Activated CD4-positive, alpha-beta T cell treated with anti-CD3 and anti-CD28 coated beads, Interleukin-2, amount 10 ng/mL, durations not matched to agents 24 days and 14 days (primary cell): Measurements from ENCODE around the gene DPM1. TPM values are rescaled to one million over a fixed set of nuclear protein-coding genes. Genes with fewer than 3 reads are reported as not detected.
"Not testable (repeated sequence)": the region's sequence is repeated elsewhere in the genome, so short reads cannot be mapped to it uniquely, and the experiment has no call there.

Experiments used
- DNase-seq: peaks from one replicate; pipeline ENCODE4 v3.0.0; 2022
- H3K27ac Mint-ChIP-seq: one replicate; pipeline ENCODE4 v1.8.0; 2022; ENCODE audit warnings: mild to moderate bottlenecking, mixed read lengths
- H3K27me3 Mint-ChIP-seq: one replicate; pipeline ENCODE4 v1.8.0; 2022; ENCODE audit warnings: mixed read lengths
- H3K36me3 Mint-ChIP-seq: one replicate; pipeline ENCODE4 v1.8.0; 2022; ENCODE audit warnings: low read depth, mild to moderate bottlenecking, mixed read lengths
- H3K4me1 Mint-ChIP-seq: one replicate; pipeline ENCODE4 v1.8.0; 2021; ENCODE audit warnings: mixed read lengths
- H3K4me3 Mint-ChIP-seq: one replicate; pipeline ENCODE4 v1.8.0; 2022; ENCODE audit warnings: mild to moderate bottlenecking, moderate library complexity, mixed read lengths
- H3K9me3 Mint-ChIP-seq: one replicate; pipeline ENCODE4 v1.8.0; 2021; ENCODE audit warnings: mixed read lengths
- intact Hi-C: fragments of 100-400 bp; cut with micrococcal nuclease; formaldehyde crosslinking; loops from one replicate; pipeline ENCODE4 v1.15.1; 2023
- total RNA-seq: library from RNA; stranded (reverse); gene quantifications from 2 replicates; pipeline ENCODE4 v1.2.3, GENCODE V29; 2022

DPM1 gene
- total RNA-seq, 1 donor from 2014 or later = 68.3 TPM

DNA sequence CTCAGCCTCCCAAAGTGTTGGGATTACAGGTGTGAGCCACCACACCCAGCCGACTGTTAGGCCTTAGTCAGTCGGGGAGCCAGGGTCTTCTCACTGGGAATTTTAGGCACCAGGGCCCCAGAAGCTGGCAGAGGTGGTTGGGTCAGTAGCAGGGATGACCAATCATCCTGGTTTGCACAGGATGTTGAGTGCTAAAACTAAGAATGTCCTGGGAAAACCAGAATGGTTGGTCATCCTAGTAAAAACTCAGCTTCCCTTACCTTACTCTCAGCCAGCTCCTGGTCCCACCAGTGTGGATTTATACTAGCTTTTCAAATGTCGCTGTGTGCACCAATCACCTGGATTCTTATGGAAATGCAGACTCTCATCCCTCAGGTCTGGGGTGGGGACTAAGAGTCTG lies 32.7 kb upstream of the DPM1 start:
- no peak overlapping the region for H3K27ac Mint-ChIP-seq
- H3K36me3 Mint-ChIP-seq = no peaks in the 10 kb centered on the region
- no peak for DNase-seq
- intact Hi-C loops = no loop called here
- H3K9me3 Mint-ChIP-seq = peaks cover 3% of the 10 kb centered on the region
- peaks cover 12% of the 10 kb centered on the region for H3K27me3 Mint-ChIP-seq
- H3K4me1 Mint-ChIP-seq = peaks cover 8% of the 10 kb centered on the region
- no peak overlapping the region for H3K4me3 Mint-ChIP-seq

DNA sequence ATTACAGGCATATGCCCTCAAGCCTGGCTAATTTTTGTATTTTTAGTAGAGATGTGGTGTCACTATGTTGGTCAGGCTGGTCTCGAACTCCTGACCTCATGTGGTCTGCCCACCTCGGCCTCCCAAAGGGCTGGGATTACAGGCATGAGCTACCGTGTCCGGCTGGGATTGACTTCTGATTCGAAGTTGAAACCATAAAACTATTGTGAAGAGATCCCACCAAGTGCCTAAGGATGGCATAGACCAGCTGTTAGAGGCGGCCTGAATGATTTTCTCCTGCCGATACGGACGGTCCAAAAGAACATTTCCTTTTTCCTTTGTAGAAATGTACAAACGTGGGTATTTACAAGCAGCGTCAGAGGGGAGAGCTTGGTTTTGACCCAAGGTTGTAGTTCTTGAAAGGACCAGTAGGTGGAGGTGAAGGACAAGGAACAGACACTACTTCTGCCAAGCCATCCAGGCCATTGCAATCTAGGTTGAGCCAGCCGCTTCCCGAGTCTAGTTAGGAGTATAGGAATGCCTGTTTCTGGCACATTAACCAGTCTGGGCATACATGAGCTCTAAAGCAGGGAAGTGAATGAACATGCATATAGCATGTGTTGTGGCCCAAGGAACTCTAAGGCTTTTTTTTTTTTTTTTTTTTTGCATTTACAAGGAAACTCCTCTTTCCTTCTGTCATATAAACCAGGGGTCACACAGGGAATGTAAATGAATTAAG lies 29.3 kb upstream of the DPM1 start:
- Mint-ChIP-seq H3K27ac (no peak overlapping the region), H3K27me3 (peaks cover 26% of the 10 kb centered on the region), H3K4me3 (no peak overlapping the region), H3K36me3 (no peaks in the 10 kb centered on the region), H3K4me1 (peaks cover 3% of the 10 kb centered on the region), H3K9me3 (no peaks in the 10 kb centered on the region)
- peak; percentile 92 for DNase-seq
- intact Hi-C loops = loop anchor here (1.0 to 5.0 kb wide), 2 partner anchors 319 to 635 kb away; no protein-coding TSS in a partner anchor

DNA sequence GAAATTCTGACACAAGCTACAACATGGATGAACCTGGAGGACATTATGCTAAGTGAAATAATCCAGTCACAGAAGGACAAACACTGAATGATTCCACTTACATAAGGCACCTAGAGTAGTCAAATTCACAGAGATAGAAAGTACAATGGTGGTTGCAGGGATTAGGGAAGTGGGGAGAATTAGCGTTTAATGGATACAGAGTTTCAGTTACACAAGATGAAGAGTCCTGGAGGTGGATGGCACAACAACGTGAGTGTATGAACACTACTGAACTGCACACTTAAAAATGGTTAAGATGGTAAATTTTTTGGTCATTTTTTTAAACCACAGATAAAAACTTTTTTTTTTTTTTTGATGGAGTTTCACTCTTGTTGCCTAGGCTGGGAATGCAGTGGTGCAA lies 25.0 kb upstream of the DPM1 start:
- H3K4me3 Mint-ChIP-seq = no peak overlapping the region

DNA sequence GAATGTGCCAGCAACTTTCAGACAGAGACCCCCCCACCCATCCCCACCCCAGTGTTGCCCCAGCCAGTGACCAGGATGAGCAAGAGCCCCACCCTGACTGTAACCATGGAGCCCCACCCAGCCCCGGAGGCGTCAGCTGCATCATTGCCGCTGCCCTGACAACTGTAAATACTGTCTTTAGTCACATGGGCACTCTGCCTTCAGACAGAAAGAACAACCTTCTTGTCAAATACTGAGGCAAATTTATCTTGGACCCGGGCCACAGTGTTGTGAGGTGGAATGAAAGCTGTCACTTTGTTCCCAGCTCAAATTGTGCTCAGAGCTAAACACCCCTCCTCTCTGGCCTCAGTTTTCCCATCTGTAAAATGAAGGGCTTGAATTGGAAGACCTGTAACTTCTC lies 24.0 kb upstream of the DPM1 start:
- Mint-ChIP-seq H3K36me3 (no peaks in the 10 kb centered on the region), H3K4me3 (no peak overlapping the region), H3K27me3 (peaks cover 23% of the 10 kb centered on the region), H3K9me3 (no peaks in the 10 kb centered on the region), H3K4me1 (peaks cover 14% of the 10 kb centered on the region), H3K27ac (no peak overlapping the region)
- no peak for DNase-seq
- intact Hi-C loops = loop anchor here (5.0 kb wide), 1 partner anchor 190 kb away; no protein-coding TSS in a partner anchor

More for the DNA sequence above, 25.0 kb upstream of the DPM1 start:
- peaks cover 25% of the 10 kb centered on the region for H3K27me3 Mint-ChIP-seq
- peaks cover 17% of the 10 kb centered on the region for H3K4me1 Mint-ChIP-seq
- no peak overlapping the region for H3K27ac Mint-ChIP-seq
- intact Hi-C loops = loop anchor here (5.0 kb wide), 1 partner anchor 191 kb away; no protein-coding TSS in a partner anchor
- no peaks in the 10 kb centered on the region for H3K9me3 Mint-ChIP-seq
- H3K36me3 Mint-ChIP-seq = no peaks in the 10 kb centered on the region
- DNase-seq = no peak

DNA sequence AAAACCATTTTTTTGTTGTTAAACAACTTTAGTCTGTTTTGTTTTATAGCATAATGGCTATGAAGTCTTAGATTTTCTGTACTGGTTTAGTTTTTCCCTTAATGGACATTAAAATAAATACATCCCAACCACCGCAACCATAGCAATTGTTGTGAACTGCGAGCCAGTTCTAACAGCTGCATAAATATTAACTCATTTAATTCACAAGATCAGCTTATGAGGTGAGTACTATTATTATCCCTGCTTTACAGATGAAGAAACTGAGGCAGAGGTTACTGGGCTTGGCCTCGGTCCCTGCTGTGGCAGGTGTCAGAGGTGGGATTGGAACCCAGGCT lies 23.3 kb upstream of the DPM1 start:
- Mint-ChIP-seq H3K4me3 (no peak overlapping the region), H3K27me3 (peaks cover 20% of the 10 kb centered on the region), H3K9me3 (no peaks in the 10 kb centered on the region), H3K27ac (no peak overlapping the region), H3K36me3 (no peaks in the 10 kb centered on the region), H3K4me1 (peaks cover 14% of the 10 kb centered on the region)
- DNase-seq = no peak
- intact Hi-C loops = loop anchor here (2.0 to 5.0 kb wide), 3 partner anchors 81 to 547 kb away; no protein-coding TSS in a partner anchor

DNA sequence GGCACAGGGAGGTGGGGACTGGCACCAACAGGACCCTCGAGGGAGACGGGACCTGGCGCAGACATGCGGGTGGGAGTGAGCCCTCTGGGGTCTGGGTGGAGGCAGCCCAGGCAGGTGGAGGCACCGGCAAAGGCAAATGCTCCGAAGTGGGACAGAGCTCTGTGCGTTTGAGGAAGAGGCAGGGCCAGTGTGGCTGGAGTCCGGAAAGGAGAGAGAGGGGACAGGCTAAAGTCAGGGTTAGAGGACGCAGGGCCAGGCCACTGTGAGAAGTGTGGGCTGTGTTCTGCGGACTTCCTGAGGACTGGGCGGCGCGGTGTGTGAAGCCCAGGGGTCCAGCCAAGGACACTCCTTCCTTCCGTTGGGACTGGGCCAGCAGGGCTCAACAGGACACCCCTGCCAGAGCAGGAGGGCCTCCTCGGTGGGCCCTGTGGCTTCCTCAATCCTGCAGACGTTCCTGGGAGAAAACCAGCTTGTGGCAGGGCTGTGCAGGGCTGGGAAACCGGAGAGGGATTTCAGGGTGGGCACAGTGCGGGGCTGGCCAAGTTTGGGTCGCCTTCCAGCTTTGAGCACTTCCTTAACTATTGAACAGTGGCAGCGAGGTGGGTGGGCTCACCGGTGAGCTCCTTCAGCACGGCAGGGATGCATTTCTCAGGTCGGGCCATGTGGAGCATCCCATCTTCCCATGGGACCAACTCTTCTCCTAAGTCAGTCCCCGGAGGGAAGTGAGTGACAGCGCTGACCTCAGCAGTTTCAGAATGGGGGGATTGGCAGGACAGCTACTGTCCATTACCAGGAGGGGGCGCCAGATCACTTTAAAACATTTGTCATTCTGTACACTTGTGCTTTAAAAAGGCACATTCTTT lies 22.8 kb upstream of the DPM1 start:
- H3K9me3 Mint-ChIP-seq = no peaks in the 10 kb centered on the region
- H3K4me3 Mint-ChIP-seq = peak overlapping the region; percentile 40
- no peaks in the 10 kb centered on the region for H3K36me3 Mint-ChIP-seq
- H3K27ac Mint-ChIP-seq = peak overlapping the region; percentile 88
- peaks cover 15% of the 10 kb centered on the region for H3K27me3 Mint-ChIP-seq
- DNase-seq = peak; percentile 87
- H3K4me1 Mint-ChIP-seq = peaks cover 14% of the 10 kb centered on the region
- intact Hi-C loops = loop anchor here (1.0 to 5.0 kb wide), 4 partner anchors 50 to 548 kb away; partner anchors contain the start of gene ADNP

DNA sequence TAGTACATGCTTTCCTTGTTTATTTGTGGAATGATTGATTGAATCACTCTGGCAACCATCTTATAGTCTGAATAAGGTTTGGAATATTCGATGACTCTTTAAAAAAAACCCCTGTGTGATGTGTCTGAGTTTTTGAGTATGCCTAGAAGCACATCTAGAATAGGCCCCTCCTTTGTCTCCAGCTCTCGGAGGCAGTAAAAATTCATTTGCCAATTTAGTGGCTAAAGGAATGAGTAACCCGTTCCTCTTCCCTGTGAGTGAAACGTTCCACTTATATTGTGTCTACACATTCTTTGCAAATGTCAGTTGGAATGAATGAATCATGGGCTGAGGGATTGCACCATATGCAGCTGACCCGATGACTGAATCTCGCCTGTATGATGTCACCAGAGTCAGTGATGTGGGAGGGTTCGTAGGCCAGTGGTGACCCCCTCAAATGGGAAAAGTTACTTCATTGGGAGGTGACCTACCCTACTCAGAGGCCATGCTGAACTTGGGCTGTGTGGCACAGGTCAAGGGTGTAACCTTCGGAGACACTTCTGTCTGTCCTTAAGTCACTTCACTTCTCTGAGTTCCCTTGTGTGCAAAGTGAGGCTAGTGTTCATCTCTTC lies 21.8 kb upstream of the DPM1 start:
- intact Hi-C loops = loop anchor here (1.0 to 5.0 kb wide), 4 partner anchors 49 to 549 kb away; partner anchors contain the start of gene ADNP
- H3K27ac Mint-ChIP-seq = peak overlapping the region; percentile 88

DNA sequence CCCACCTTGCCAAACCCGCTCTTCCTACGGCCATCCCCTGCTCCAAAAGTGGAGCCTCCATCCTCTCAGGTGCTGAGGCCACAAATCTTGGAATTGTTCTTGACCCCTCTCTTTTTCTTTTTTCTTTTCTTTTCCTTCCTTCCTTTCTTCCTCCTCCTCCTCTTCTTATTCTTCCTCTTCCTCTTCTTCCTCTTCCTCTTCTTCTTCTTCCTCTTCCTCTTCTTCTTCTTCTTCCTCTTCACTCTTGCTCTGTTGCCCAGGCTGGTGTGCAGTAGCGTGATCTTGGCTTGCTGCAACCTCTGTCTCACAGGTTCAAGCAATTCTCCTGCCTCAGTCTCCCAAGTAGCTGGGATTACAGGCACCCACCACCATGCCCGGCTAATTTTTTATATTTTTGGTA lies 20.2 kb upstream of the DPM1 start:
- DNase-seq, H3K9me3 Mint-ChIP-seq, H3K36me3 Mint-ChIP-seq, H3K27ac Mint-ChIP-seq, H3K4me3 Mint-ChIP-seq, intact Hi-C loops: not testable (repeated sequence)
- H3K27me3 Mint-ChIP-seq = peaks cover 10% of the 10 kb centered on the region
- H3K4me1 Mint-ChIP-seq = peaks cover 14% of the 10 kb centered on the region

More for the DNA sequence above, 21.8 kb upstream of the DPM1 start:
- Mint-ChIP-seq H3K9me3 (no peaks in the 10 kb centered on the region), H3K36me3 (no peaks in the 10 kb centered on the region), H3K4me3 (peak overlapping the region; percentile 3), H3K4me1 (peaks cover 14% of the 10 kb centered on the region), H3K27me3 (peaks cover 19% of the 10 kb centered on the region)
- DNase-seq = no peak

DNA sequence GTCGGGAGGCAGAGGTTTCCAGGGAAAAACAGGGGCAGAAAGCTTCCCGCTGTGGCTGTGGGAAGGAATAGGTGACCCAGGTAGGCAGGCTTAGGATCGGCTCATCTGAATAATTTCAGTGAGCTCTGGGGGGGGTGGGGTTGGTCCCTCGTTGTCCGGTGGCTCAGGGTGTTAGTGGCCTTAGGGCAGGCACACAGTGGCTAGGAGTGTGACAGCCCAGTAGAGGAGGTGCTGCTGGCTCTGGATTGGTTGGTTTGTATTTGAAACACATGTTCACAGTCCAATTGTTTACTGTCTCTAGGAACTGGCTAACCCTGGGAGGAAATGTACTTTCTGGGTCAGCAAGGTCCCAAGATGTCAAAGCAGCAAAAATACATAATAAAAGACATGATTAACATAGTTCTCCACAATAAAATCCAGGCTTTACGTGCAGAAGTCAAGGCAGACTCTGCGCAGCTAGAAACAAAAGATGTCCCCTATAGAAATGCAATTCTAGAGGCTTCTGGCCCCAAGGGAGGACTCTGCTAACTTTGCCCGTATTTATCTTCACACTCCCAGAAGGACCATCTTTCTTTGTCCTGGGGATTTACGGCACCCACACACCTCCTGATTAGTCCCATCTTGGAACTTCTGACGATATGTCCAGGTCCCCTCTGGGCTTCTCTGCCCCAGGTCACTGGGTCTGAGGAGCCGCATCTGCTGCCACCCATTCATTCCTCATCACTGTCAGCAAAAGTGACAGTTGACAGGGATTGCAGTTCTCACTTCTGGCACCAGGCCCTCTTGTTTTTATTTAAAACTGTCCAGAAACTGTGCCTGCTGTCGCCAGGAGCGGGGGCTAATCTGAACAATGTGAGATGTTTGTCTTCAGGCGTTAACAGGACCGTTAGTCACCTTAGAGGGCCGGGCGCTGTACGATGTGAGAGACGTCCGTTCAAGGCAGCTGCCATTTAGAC lies 19.0 kb upstream of the DPM1 start:
- H3K9me3 Mint-ChIP-seq = no peaks in the 10 kb centered on the region
- intact Hi-C loops = no loop called here
- H3K4me1 Mint-ChIP-seq = peaks cover 14% of the 10 kb centered on the region
- DNase-seq = no peak
- H3K4me3 Mint-ChIP-seq = no peak overlapping the region
- no peaks in the 10 kb centered on the region for H3K36me3 Mint-ChIP-seq
- peaks cover 7% of the 10 kb centered on the region for H3K27me3 Mint-ChIP-seq
- no peak overlapping the region for H3K27ac Mint-ChIP-seq

DNA sequence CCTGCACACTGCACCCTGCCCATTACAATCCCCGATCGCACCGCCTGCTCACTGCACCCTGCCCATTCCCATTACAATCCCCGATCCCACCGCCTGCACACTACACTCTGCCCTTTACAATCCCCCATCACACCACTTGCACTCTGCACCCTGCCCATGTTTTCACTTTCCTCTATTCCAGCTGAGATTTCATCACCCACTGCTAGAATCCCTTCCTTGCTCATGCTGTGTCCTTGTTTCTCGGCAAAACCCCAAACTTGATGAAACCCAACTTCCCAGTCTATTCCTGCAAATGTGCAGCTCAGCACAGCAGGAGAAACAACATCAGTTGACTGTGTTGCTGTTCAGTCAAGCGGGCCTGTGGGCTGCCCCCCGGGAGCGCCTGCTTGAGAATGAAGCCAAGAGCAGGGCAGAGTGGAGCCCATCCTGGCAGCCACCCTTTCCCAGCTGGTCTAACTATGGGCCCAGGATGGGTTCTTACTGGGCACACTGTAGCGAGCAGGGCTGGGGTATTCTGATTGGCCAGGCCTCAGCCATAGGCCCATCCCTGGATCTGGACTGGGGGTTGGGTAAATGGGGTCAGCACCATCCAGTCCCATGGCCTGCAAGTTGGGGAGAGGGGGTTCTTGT lies 17.5 kb upstream of the DPM1 start:
- H3K4me1 Mint-ChIP-seq = peaks cover 11% of the 10 kb centered on the region
- no peaks in the 10 kb centered on the region for H3K36me3 Mint-ChIP-seq
- no peak overlapping the region for H3K27ac Mint-ChIP-seq
- peaks cover 7% of the 10 kb centered on the region for H3K27me3 Mint-ChIP-seq
- no peak for DNase-seq
- H3K9me3 Mint-ChIP-seq = no peaks in the 10 kb centered on the region
- H3K4me3 Mint-ChIP-seq = no peak overlapping the region
- intact Hi-C loops = no loop called here

DNA sequence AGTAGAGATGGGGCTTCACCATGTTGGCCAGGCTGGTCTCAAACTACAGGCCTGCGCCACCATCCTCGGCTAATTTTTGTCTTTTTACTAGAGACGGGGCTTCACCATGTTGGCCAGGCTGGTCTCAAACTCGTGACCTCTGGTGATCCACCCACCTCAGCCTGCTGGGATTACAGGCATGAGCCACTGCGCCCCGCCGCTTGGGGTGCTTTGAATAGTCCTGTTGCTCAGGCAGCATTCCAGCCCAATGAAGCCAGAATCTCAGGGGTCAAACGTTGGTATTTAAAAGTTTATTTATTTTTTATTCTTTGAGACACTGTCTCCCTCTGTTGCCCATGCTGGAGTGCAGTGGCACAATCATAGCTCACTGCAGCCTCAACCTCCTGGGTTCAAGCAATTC lies 11.6 kb upstream of the DPM1 start:
- intact Hi-C loops = no loop called here
- Mint-ChIP-seq H3K27ac (no peak overlapping the region), H3K4me3 (no peak overlapping the region), H3K36me3 (no peaks in the 10 kb centered on the region), H3K27me3 (peaks cover 8% of the 10 kb centered on the region), H3K4me1 (no peaks in the 10 kb centered on the region), H3K9me3 (no peaks in the 10 kb centered on the region)
- no peak for DNase-seq

DNA sequence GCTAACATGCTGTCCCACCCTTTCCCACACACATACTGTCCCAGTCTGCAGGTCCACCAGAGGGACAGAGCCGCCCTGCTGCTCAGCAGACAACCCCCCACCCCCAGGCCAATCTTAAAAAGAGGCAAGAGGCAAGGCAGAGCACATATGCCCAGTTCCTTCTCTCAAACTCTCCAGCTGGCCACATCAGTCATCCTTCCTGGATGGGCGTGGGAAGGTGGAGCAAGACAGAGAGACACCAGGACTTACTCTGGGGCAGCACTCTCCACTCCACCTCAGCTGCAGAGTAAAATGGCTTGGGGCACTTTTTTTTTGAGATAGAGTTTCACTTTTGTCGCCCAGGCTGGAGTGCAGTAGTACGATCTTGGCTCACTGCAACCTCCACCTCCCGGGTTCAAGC lies 11.1 kb upstream of the DPM1 start:
- Mint-ChIP-seq H3K9me3 (no peaks in the 10 kb centered on the region), H3K27ac (no peak overlapping the region), H3K36me3 (no peaks in the 10 kb centered on the region), H3K27me3 (peaks cover 8% of the 10 kb centered on the region), H3K4me1 (no peaks in the 10 kb centered on the region), H3K4me3 (no peak overlapping the region)
- intact Hi-C loops = no loop called here
- DNase-seq = no peak

DNA sequence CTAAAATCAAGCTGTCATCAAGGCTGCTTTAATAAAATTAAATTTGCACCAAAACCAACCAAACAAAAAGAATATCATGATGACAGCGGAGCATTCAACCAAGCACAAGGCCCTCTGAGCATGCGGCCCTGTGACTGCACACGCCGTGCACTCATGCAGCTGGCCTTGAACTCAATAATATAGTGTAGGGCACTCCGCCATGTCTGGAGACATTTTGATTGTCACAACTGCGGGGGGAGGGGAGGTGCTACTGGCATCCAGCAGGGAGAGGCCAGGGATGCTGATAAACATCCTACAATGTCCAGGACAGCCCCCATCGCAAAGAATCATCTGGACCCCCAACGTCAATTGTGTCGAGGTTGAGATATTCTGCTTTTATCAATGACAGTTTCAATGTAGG lies 10.0 kb upstream of the DPM1 start:
- Mint-ChIP-seq H3K27me3 (peaks cover 7% of the 10 kb centered on the region), H3K4me3 (no peak overlapping the region), H3K36me3 (no peaks in the 10 kb centered on the region), H3K4me1 (no peaks in the 10 kb centered on the region), H3K27ac (no peak overlapping the region), H3K9me3 (no peaks in the 10 kb centered on the region)
- no peak for DNase-seq
- intact Hi-C loops = no loop called here
